ENCODE measurements around the gene ARHGAP22. TPM values are rescaled to one million over a fixed set of nuclear protein-coding genes. Genes with fewer than 3 reads are reported as not detected.

Gene ARHGAP22
- total RNA-seq, 1 experiment from 2014 or later: 9.9 TPM

DNA sequence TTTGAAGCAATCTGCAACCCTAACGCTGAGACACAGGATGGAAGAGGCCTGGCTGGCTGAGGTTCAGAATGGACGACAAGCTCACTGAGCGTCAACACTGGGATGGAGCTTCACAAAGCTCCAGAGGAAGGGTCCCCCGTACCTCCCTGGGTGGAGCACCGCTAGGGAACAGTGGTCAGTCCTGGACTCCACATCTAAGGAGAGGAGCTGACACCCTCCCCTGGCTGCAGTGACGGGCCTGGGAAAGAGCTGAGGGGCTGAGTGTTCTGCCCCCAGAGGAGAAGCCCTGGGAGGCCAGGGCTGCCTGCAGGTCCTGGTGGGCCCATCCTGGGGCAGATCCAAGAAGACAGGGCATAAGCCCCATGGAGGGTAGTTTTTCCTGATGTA is 146.2 kb downstream of the ARHGAP22 start:
- Histone ChIP-seq H3K4me1 (ENCODE audit: control insufficient read depth in 1 of 2, insufficient read depth in 2 of 2, low read length in 2 of 2) (no peaks in the 10 kb centered on the region), H3K9ac (ENCODE audit: low read length) (no peak overlapping the region), H3K4me3 (replicated peaks in 1 of 2; ENCODE audit: low read depth in 1 of 2, low read length in 2 of 2) (no peak overlapping the region), H3K9me3 (ENCODE audit: control insufficient read depth in 1 of 2, insufficient read depth in 1 of 2, low read depth in 1 of 2, low read length in 2 of 2) (no peaks in the 10 kb centered on the region), H3K79me2 (ENCODE audit: insufficient read depth, low read length) (no peaks in the 10 kb centered on the region), H2AFZ (ENCODE audit: low read depth, low read length, poor library complexity, severe bottlenecking) (no peak overlapping the region), H3K27me3 (ENCODE audit: insufficient read depth, low read length) (no peaks in the 10 kb centered on the region), H4K20me1 (ENCODE audit: insufficient read depth) (no peaks in the 10 kb centered on the region), H3K27ac (ENCODE audit: low read depth, low read length) (no peak overlapping the region), H3K36me3 (ENCODE audit: control insufficient read depth in 1 of 2, insufficient read depth in 2 of 2, low read length in 2 of 2) (no peaks in the 10 kb centered on the region), H3K9me2 (ENCODE audit: insufficient read depth) (no peaks in the 10 kb centered on the region), H3K4me2 (ENCODE audit: low read length) (no peak overlapping the region)
- intact Hi-C loops (cut with micrococcal nuclease): no loop called here
- no peak for DNase-seq (ENCODE audit: low read depth, low spot score)
- ChIA-PET POLR2A (no interaction called here), RAD21 (ENCODE audit: low non-redundant PET in 1 of 2, low total read pairs in 2 of 2, uncharacterized antibody in 2 of 2, unreplicated experiment in 2 of 2) (no interaction called here), CTCF (no interaction called here)
- no peak for TF ChIP-seq POLR2AphosphoS5 (IDR thresholded peaks at IDR 0.05; ENCODE audit: low read depth, low read length)
- TF ChIP-seq TCF7L2 (IDR thresholded peaks at IDR 0.05; ENCODE audit: borderline replicate concordance, extremely low read depth, insufficient read depth, insufficient read length): no peak
- TF ChIP-seq POLR2A (IDR thresholded peaks at IDR 0.05; ENCODE audit: borderline replicate concordance, extremely low read depth, insufficient read depth, insufficient read length): no peak
- no peak for TF ChIP-seq ZNF274 (IDR thresholded peaks at IDR 0.05; ENCODE audit: low read depth, low read length)
- TF ChIP-seq SRF (IDR thresholded peaks at IDR 0.05; ENCODE audit: low read depth): no peak
- no peak for ATAC-seq
- no TSS peak for BruUV-seq (replicated peaks)

DNA sequence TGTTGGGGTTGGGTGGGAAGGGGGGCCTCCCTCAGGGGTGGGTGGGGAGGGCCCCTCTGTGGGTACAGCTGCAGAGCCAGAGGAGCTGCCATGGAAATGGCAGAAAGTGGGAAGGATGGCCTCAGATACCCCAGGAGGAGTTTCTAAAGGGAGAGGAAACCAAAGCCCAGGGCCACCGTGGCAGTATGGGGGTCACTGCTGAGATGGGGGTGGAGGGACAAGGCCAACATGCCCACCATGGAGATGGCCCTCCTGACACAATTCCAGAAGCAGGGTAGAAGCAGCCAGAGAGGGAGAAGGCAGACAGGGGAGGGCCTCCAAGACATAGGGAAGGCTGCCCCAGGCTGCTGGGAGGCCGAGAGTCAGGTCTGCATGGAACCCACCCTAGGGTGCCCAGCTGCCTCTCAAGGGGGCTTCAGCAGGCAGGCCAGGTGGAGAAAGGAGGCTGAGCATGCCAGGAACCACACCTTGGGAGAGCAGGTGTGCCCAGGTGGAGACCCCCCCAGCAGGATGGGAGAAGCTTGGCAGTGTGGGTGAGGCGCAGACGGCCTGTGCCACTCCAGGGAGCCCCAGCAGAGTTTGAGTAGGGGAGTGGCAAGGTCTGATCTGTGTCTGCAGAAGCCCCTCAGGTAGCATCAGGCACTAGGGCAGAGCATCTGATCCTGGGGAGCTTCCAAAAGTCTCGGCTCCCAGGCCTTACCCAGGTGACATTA is 146.8 kb downstream of the ARHGAP22 start:
- H3K9me2 ChIP-seq (ENCODE audit: insufficient read depth): no peaks in the 10 kb centered on the region
- ChIA-PET CTCF (no interaction called here), RAD21 (ENCODE audit: low non-redundant PET in 1 of 2, low total read pairs in 2 of 2, uncharacterized antibody in 2 of 2, unreplicated experiment in 2 of 2) (no interaction called here), POLR2A (no interaction called here)
- TF ChIP-seq ELF1 (IDR thresholded peaks at IDR 0.05; ENCODE audit: borderline replicate concordance, low read depth) (no peak), EZH2phosphoT487 (IDR thresholded peaks at IDR 0.05; ENCODE audit: borderline replicate concordance) (no peak), EZH2 (IDR thresholded peaks at IDR 0.05) (no peak), CEBPB (IDR thresholded peaks at IDR 0.05; ENCODE audit: low read depth) (no peak), SRF (IDR thresholded peaks at IDR 0.05; ENCODE audit: low read depth) (no peak), CBX3 (IDR thresholded peaks at IDR 0.05; ENCODE audit: low read depth) (no peak)
- TF ChIP-seq, protein P1, sequence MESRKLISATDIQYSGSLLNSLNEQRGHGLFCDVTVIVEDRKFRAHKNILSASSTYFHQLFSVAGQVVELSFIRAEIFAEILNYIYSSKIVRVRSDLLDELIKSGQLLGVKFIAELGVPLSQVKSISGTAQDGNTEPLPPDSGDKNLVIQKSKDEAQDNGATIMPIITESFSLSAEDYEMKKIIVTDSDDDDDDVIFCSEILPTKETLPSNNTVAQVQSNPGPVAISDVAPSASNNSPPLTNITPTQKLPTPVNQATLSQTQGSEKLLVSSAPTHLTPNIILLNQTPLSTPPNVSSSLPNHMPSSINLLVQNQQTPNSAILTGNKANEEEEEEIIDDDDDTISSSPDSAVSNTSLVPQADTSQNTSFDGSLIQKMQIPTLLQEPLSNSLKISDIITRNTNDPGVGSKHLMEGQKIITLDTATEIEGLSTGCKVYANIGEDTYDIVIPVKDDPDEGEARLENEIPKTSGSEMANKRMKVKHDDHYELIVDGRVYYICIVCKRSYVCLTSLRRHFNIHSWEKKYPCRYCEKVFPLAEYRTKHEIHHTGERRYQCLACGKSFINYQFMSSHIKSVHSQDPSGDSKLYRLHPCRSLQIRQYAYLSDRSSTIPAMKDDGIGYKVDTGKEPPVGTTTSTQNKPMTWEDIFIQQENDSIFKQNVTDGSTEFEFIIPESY (IDR thresholded peaks at IDR 0.05; ENCODE audit: extremely low read depth, insufficient replicate concordance, low read length): no peak
- TF ChIP-seq, protein P2, sequence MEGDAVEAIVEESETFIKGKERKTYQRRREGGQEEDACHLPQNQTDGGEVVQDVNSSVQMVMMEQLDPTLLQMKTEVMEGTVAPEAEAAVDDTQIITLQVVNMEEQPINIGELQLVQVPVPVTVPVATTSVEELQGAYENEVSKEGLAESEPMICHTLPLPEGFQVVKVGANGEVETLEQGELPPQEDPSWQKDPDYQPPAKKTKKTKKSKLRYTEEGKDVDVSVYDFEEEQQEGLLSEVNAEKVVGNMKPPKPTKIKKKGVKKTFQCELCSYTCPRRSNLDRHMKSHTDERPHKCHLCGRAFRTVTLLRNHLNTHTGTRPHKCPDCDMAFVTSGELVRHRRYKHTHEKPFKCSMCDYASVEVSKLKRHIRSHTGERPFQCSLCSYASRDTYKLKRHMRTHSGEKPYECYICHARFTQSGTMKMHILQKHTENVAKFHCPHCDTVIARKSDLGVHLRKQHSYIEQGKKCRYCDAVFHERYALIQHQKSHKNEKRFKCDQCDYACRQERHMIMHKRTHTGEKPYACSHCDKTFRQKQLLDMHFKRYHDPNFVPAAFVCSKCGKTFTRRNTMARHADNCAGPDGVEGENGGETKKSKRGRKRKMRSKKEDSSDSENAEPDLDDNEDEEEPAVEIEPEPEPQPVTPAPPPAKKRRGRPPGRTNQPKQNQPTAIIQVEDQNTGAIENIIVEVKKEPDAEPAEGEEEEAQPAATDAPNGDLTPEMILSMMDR (IDR thresholded peaks at IDR 0.05 in 2 of 3, conservative IDR thresholded peaks at IDR 0.05 in 1 of 3; ENCODE audit: borderline replicate concordance in 1 of 3, insufficient read depth in 1 of 3, low read depth in 2 of 3, low read length in 2 of 3): no peak
- intact Hi-C loops (cut with micrococcal nuclease): no loop called here
- no peaks in the 10 kb centered on the region for H3K79me2 ChIP-seq (ENCODE audit: insufficient read depth, low read length)
- BruUV-seq (replicated peaks): no TSS peak
- no peak overlapping the region for H3K4me3 ChIP-seq (replicated peaks in 1 of 2; ENCODE audit: low read depth in 1 of 2, low read length in 2 of 2)
- DNase-seq (ENCODE audit: low read depth, low spot score): no peak
- ATAC-seq: no peak
- no peaks in the 10 kb centered on the region for H3K27me3 ChIP-seq (ENCODE audit: insufficient read depth, low read length)
- no peak overlapping the region for H3K4me2 ChIP-seq (ENCODE audit: low read length)
- H3K9me3 ChIP-seq (ENCODE audit: control insufficient read depth in 1 of 2, insufficient read depth in 1 of 2, low read depth in 1 of 2, low read length in 2 of 2): no peaks in the 10 kb centered on the region
- no peak overlapping the region for H3K27ac ChIP-seq (ENCODE audit: low read depth, low read length)
- no peak overlapping the region for H3K9ac ChIP-seq (ENCODE audit: low read length)
- H4K20me1 ChIP-seq (ENCODE audit: insufficient read depth): no peaks in the 10 kb centered on the region
- H3K4me1 ChIP-seq (ENCODE audit: control insufficient read depth in 1 of 2, insufficient read depth in 2 of 2, low read length in 2 of 2): no peaks in the 10 kb centered on the region
- no peaks in the 10 kb centered on the region for H3K36me3 ChIP-seq (ENCODE audit: control insufficient read depth in 1 of 2, insufficient read depth in 2 of 2, low read length in 2 of 2)
- no peak overlapping the region for H2AFZ ChIP-seq (ENCODE audit: low read depth, low read length, poor library complexity, severe bottlenecking)

Measured in HCT116 (cell line).